Left kidney (tissue), 1 donor: ENCODE data around the gene TST. TPM values are rescaled to one million over a fixed set of nuclear protein-coding genes. Genes with fewer than 3 reads are reported as not detected.

Source experiments
- polyA plus RNA-seq: library from polyadenylated mRNA; unstranded; fragments of 120-200 nt; gene quantifications from one replicate; pipeline ENCODE4 v1.2.1, GENCODE V29; 2013; ENCODE audit not compliant: insufficient read length

TST gene
- polyA plus RNA-seq, 1 donor = 39.1 TPM

Other genes with a start within 250 kb of the TST start
- gene IFT27, start 243.3 kb downstream of the TST start, polyA plus RNA-seq = 61.7 TPM
- gene PVALB, start 202.4 kb downstream of the TST start, polyA plus RNA-seq = 5.9 TPM
- gene NCF4, start 158.4 kb downstream of the TST start, polyA plus RNA-seq = 2.0 TPM
- 1.9 TPM for gene CSF2RB, start 105.8 kb downstream of the TST start, polyA plus RNA-seq
- gene MPST, start 295 bp upstream of the TST start, polyA plus RNA-seq = 43.0 TPM
- 23.6 TPM for gene KCTD17, start 32.3 kb upstream of the TST start, polyA plus RNA-seq
- gene TMPRSS6, start 90.3 kb upstream of the TST start, polyA plus RNA-seq = 0.33 TPM
- 1.2 TPM for gene IL2RB, start 130.5 kb upstream of the TST start, polyA plus RNA-seq
- 32.2 TPM for gene C1QTNF6, start 168.8 kb upstream of the TST start, polyA plus RNA-seq
- gene SSTR3, start 193.0 kb upstream of the TST start, polyA plus RNA-seq = 0.75 TPM
- 5.1 TPM for gene RAC2, start 224.8 kb upstream of the TST start, polyA plus RNA-seq